HG02623 (cell line): ENCODE results near the gene SEC23IP.

ENCODE experiments used
- ATAC-seq: cut with Tn5 transposase; IDR thresholded peaks from one replicate; pipeline ENCODE4 v1.9.1; 2021; ENCODE audit warnings: moderate library complexity; ENCODE audit not compliant: unreplicated experiment

Gene SEC23IP

DNA sequence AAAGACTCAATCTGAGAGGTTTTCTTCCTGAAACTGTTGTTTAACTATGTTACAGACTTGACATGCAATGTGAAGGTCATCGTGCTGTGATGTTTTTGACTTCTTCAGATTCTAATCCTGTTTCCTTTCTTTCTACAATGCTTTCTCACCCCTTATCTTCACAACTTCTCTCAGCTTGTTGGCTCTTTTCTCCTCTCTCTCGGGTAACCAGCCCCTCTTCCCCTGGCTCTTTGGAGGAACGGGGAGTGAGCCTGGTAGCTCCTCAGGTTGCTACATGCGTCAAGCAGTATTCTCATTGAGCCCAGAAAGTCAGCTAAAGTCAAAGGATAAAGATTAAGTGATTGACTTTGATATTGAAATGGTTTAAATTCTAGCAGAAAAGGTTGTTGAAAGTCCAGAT, 40.1 kb downstream of the SEC23IP start:
- ATAC-seq: no peak

DNA sequence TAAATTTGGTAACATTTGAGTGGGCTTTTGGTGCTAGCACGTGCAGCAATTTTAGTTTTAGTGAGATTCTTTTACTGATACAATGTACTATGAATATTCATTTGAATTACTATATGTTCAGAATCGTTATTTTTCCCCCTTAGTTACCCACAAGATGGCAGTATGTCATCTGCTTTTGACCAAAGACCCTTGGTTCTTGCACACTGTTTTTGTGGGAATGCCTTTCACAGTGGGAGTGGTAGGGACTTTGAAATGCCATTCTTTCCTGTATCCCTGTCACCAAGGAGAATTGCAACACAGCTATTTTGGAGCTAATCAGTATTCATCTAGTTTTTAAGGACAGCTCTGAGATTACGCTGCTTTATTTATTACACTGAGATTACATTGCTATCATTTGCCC, 40.6 kb downstream of the SEC23IP start:
- no peak for ATAC-seq

DNA sequence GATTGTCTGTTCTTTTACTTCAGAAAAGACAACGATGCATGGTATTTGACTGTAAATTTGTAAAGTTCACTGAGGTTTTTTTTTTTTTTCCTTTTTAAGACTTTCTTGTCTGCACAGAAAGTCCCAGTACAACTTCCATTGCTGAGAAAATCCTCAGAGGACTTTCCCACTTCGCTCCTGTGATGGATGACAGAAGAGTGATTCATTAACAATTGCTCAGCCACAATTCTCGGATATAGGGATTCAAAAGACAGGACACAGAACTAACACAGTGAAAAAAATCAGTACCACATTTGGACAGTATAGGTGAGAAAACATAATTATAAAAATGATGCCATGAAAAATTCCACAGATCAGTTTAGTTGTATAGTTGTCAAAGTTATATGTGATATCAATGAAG, 48.0 kb downstream of the SEC23IP start:
- no peak for ATAC-seq

DNA sequence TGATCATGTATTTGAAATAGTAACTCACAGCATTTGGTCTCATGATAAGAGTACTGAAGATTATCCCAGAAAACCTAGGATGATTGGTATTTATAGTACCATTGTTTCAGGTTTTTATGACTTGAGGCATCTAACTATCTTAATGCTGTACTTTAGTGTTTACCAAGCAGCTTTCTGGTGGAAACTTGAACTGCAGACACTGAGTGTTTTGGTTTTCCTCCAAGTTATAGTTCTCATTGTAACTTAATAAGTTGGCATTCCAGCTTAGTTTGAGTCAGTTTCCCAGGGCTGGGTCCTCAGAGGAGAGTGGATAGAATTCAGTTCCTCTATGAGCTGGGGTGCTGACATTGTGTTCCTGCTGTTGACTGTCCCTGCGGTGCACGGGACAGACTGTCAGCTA, 50.4 kb downstream of the SEC23IP start:
- no peak for ATAC-seq

DNA sequence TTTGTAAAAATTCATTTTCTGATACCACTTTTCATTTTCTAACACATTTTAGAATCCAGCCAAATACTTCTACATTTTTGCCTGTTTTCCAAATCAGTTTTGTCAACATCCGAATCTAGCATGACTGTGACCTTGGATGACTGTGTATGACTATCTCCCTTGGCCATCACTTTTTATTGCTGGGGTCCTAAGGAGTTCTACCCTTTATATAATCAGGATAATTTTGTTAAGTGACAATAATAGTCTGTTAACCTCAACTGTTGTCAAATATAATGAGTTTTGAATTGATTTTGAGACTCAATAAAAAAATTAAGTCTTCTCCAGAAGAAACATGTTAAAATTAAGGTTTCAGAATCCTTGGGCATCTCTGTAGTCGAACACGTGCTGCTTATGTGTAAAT, 53.3 kb downstream of the SEC23IP start:
- no peak for ATAC-seq

DNA sequence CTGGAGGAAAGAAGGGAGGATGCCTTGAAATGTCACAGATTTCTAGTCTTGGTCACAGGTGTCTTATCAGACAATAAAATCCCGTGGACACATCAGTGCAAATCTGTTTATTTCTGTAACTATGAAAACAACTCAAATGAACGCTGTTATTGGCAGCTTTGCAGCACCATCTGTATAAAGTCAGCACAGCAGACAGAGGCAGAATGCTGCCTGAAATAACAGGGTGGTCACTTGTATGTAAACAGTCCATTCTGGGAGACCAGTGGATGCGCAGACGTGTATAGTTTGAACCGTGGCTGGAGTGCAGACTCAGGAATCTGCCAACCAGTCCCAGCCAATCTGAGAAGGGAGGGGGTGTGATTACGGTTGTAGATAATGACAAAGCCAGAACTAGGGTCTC, 54.8 kb downstream of the SEC23IP start:
- ATAC-seq: no peak

DNA sequence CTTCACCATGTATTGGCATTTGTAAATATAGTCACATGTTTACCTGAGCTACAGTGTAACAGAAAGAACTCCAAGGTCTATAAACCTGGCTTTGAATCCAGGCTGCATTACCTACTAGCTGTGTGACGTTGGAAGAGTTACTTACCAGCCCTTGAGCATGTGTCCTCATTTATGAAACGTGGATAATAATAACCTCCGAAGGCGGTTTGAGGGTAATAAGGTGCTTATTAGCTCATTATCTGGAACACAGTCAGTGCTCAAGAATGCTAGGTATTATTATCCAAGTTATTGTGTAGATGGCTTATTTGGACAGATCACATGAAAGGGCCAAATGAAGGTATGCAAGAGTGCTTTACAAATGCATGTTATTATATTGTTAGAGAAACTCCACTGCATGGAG, 64.9 kb downstream of the SEC23IP start:
- ATAC-seq: no peak

DNA sequence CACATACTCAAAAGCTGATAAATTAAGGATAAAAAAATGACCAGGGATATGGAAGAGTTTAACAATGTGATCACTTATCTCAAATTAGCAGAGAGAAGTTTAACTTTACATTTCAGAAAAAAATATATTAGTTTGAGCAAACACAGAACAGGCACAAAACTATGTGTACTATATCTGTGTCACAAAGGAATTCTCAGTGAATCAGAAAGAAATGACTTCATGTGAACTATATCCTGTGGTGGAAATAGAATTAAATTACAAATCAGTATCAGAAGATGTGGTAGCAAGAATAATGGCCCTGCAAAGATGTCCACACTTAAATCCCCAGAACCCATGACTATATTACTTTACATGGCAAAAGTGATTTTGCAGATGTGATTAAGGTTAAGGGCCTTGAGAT, 70.3 kb downstream of the SEC23IP start:
- no peak for ATAC-seq

DNA sequence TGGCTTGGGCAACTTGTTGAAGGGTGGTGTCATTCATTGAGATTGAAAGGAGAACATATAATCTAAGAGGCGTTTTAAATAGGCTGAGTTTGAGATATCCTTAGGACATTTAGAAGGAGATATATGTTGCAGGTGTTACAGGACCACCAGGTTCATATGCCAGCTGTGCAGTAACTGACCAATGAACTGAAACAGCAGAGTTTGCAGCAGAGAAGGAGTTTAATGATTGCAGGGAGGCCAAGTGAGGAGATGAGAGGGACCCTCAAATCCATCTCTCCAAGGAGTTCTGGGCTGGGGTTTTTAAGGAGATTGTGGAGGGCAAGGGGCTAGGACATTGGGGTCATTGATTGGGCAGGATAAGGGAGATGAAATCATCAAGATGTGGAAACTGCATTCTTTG, 74.5 kb downstream of the SEC23IP start:
- no peak for ATAC-seq

DNA sequence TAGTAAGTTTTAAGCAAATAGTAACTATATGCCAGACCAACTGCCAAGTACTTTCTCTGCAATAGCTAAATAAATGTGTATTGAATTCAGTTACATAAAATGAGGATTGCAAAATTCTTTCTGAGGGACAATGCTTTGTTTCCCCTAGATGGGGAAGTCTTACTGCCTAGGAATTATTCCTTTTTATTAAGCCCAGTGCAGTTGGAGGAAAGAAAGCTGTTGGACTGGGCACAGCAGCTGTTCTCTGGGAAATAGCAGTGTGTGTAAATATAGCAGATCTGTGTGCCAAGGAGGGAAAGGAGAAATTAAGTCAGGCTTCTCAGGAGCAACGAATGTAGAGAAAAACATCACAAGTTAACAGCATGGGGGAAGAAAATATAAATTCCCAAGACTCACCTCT, 77.1 kb downstream of the SEC23IP start:
- no peak for ATAC-seq

DNA sequence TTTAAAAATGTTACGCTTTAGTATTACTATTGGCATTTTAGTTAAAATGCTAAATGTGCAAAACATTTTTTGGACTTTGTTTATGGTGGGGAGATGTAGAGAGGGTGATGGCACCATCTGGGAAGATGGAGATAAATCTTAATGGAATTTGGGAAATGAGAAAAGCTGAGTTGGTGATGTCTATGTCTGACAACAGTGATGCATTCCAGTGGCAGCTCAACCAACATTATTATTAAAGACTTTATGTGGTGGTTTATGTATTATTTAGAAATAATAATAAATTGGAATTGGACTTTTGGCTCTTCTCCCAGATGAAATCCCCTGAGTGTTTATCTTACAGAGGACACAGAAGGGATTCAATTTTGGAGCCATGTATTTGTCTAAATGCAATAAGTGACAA, 77.6 kb downstream of the SEC23IP start:
- no peak for ATAC-seq

DNA sequence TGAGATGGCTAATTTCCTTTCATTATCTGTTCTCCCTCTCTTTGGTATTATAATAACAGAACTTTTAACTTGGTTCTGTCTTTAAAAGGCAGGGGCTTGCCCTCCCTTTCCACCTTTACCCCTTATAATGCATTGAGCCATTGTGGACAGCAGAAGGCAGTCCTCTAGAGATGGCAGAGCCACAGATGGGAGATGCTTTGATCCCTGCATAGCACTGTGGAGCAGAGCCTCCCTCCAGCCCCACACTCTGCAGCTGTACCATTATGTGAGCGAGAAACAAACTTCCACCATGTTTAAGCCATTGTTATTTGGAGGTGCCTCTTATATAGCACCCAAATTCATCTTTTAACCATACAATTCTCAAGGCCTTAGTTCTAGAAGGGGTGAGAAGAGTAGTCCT, 78.4 kb downstream of the SEC23IP start:
- no peak for ATAC-seq

DNA sequence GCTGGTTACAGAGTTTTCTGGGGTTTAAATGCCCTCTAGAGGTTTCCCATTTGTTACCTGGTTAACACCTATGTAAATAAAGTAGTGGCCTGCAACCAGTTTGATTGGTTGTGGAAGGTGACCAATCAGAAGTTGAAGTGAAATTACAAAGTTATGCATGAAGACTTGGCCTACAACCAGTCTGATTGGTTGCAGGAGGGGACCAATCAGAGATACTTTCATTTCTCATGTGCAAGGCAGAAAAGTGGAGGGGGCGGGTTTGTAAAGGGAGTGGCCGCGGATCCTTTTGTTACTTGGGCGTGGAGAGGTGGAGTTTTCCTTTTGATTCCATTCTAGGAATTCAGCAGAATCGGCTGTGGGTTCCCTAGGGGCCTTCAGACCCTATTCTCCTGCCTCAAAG, 80.8 kb downstream of the SEC23IP start:
- ATAC-seq: no peak

DNA sequence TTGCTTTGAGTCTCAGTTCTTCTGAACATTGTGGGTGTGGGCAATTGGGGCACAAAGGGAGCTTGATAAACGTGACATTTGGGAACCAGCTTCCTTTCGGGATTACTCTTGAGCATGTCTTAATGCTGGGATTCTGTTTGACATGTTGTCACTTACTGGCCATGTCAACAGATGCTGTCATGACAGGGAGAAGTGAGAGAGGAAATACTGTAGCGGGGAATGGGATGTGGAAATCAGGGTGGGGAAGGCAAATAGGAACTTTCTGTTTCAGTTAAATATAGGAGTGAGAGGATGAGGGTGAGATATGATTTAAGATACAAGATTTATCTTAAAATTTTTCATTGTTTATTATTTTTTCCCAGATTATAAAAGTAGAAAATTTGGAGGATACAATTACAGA, 83.9 kb downstream of the SEC23IP start:
- ATAC-seq: no peak

DNA sequence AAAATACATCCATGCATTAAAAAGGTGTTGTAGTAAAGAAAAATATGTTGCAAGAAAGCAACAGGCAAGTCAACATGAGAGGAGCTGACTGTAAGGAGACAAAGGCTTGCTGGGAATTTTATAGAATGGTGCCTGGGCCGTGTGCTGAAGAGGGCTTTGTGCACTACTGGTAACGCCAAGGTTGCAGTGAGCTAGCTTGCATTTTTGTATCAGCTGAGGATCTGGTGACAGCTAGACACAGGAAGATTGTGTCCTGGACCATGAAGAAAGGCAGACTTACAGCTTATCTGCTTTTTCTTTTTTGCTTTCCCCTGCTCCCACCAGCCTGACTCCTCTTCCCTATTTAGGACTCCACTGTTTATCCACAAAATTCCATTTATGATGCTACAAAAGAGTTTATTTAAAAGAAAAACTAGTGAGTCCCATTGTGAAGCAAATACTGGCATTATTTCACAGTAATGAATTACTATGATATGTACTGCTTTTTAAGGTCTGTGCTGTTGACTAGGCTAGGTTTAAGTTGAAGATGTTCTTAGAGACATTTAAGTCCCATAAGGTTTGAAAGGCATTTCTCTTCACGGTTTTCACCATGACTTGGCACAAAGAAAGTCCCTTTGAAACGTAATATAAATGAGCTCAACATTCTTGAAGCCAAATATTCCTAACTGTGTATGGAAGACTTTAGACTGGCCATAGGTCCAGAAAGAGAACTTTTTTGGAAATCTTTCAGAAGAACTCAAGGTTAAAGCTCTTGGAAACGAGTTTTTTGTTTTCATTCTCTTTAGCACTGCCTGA, 88.6 kb downstream of the SEC23IP start:
- no peak for ATAC-seq

DNA sequence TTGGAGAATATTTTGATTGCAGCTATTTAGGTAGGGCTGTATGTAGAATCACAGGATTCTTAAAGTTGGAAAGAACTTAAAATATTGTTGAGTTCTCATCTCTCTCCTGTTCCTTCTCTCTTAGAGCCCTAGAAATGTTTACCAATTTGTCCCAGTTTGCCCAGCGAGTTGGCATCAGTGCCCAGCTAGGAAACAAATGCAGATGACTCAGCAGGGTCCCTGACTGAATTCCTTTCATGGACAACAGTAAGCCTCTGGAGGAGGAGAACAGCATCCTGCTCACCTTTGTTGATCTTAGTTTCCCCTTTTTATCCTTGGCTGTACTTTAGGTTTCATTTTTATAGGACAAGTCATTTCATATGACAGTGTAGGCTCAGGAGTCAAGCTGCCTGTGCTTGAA, 89.3 kb downstream of the SEC23IP start:
- no peak for ATAC-seq

DNA sequence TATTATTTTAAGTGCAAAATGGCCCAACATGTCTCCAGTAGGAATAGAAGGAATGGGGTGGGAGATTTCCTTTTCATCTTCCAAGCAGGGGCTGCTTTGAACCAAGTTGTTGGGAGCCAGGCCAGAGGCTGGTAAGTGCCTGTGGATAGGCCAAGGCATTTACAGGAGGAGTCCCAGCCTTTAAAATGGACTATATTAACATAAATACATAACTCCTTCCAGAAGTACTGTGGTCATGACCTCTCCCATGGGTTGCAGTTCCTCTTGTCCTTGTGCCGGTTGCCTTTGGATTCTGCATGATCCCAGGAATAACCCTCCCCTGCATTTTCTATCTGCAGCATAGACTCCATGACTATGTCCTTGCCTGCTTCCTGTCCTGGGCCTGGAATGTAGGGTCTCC, 95.8 kb downstream of the SEC23IP start:
- ATAC-seq: no peak

DNA sequence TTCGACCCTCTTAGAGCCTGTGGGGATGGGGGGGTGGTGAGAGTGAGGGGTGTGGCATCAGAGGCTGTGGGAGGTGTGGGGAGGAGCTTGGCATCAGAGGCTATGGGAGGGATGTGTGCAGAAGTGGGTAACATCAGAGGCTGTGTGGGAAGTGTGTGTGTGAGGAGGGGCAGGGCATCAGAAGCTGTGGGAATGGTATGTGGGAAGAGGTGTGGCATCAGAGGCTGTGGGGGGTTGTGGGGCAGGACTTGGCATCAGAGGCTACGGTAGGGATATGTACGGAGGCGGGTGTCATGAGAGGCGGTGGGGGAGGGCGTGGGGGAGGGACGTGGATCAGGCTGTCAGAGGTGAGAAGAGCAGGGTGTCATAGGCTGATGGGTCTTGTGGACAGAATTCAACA, 97.4 kb downstream of the SEC23IP start:
- no peak for ATAC-seq

DNA sequence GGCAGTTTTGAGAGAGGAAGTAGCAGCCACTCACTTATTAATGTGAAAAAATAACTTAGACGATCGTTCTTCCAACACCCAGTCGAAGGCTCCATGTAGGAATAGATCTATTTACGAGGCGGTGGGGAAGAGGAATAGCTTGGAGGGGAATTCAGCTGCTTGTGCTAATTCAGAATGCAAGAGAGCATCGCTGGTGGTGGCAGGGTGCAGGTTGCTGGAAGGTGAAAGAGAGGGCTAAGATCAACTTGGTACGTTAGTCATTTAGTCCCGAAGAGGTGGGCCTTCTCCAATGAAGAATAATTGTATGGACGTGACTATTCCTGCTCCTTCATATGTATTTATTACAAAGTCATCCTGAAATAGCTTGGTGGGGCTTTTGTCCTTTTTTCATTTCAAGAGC, 98.5 kb downstream of the SEC23IP start:
- ATAC-seq: no peak

DNA sequence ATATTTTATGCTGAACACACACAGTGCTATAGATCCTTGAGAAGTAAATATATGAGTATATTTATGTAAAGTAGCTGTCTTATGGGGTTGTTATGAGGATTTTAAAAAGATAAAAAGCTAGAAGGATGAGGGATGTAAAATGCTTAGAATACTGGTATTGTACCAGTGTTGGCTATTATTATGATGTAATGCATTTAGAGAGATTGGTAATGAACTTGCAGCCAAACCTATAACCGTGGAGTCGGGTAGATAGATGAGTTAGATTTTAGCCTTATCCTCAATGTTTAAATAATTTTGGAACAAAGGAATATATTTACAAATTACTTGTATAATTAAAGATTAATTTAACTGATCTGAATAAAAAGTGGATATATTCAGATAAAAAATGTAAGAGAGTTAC, 99.3 kb downstream of the SEC23IP start:
- ATAC-seq: no peak
